ENCODE results near the gene RHNO1.

The RHNO1 gene

GRCh38 chr12:2851931-2852330 lies 25.1 kb upstream of the RHNO1 start:
- TF ChIP-seq GATA2 (IDR thresholded peaks at IDR 0.05; ENCODE audit: low read depth, low read length) = no peak
- no peak for TF ChIP-seq GATA3 (IDR thresholded peaks at IDR 0.05; ENCODE audit: low read depth, low read length)

- no peak for TF ChIP-seq GATA2 (IDR thresholded peaks at IDR 0.05; ENCODE audit: low read depth, low read length)
Measured at GRCh38 chr12:2853626-2854025, 23.4 kb upstream of the RHNO1 start.

GRCh38 chr12:2854669-2855453 lies 22.2 kb upstream of the RHNO1 start:
- no peak for TF ChIP-seq GATA3 (IDR thresholded peaks at IDR 0.05; ENCODE audit: low read depth, low read length)
- TF ChIP-seq GATA2 (IDR thresholded peaks at IDR 0.05; ENCODE audit: low read depth, low read length) = no peak

- TF ChIP-seq GATA3 (IDR thresholded peaks at IDR 0.05; ENCODE audit: low read depth, low read length) = no peak
- no peak for TF ChIP-seq GATA2 (IDR thresholded peaks at IDR 0.05; ENCODE audit: low read depth, low read length)
Measured at GRCh38 chr12:2855546-2855945, 21.5 kb upstream of the RHNO1 start.

GRCh38 chr12:2856051-2856450 lies 21.0 kb upstream of the RHNO1 start:
- TF ChIP-seq GATA2 (IDR thresholded peaks at IDR 0.05; ENCODE audit: low read depth, low read length) (no peak), GATA3 (IDR thresholded peaks at IDR 0.05; ENCODE audit: low read depth, low read length) (no peak)

GRCh38 chr12:2857021-2857431 lies 20.0 kb upstream of the RHNO1 start, which contains the start of gene TEX52:
TEX52 (minus strand) TSS chr12:2857039; CDS start chr12:2857026, 13 bp downstream.
- TF ChIP-seq GATA3 (IDR thresholded peaks at IDR 0.05; ENCODE audit: low read depth, low read length) (no peak), GATA2 (IDR thresholded peaks at IDR 0.05; ENCODE audit: low read depth, low read length) (no peak)

GRCh38 chr12:2857576-2857975 lies 19.4 kb upstream of the RHNO1 start:
- TF ChIP-seq GATA3 (IDR thresholded peaks at IDR 0.05; ENCODE audit: low read depth, low read length) (no peak), GATA2 (IDR thresholded peaks at IDR 0.05; ENCODE audit: low read depth, low read length) (no peak)

GRCh38 chr12:2858334-2858733 lies 18.7 kb upstream of the RHNO1 start:
- no peak for TF ChIP-seq GATA2 (IDR thresholded peaks at IDR 0.05; ENCODE audit: low read depth, low read length)
- TF ChIP-seq GATA3 (IDR thresholded peaks at IDR 0.05; ENCODE audit: low read depth, low read length) = no peak

- no peak for TF ChIP-seq GATA3 (IDR thresholded peaks at IDR 0.05; ENCODE audit: low read depth, low read length)
- no peak for TF ChIP-seq GATA2 (IDR thresholded peaks at IDR 0.05; ENCODE audit: low read depth, low read length)
Measured at GRCh38 chr12:2858944-2859421, 18.0 kb upstream of the RHNO1 start.

- no peak for TF ChIP-seq GATA2 (IDR thresholded peaks at IDR 0.05; ENCODE audit: low read depth, low read length)
- TF ChIP-seq GATA3 (IDR thresholded peaks at IDR 0.05; ENCODE audit: low read depth, low read length) = no peak
Measured at GRCh38 chr12:2860170-2860569, 16.9 kb upstream of the RHNO1 start.

- TF ChIP-seq GATA2 (IDR thresholded peaks at IDR 0.05; ENCODE audit: low read depth, low read length) (no peak), GATA3 (IDR thresholded peaks at IDR 0.05; ENCODE audit: low read depth, low read length) (no peak)
Measured at GRCh38 chr12:2862876-2863275, 14.1 kb upstream of the RHNO1 start.

GRCh38 chr12:2864198-2864597 lies 12.8 kb upstream of the RHNO1 start:
- TF ChIP-seq GATA2 (IDR thresholded peaks at IDR 0.05; ENCODE audit: low read depth, low read length) (no peak), GATA3 (IDR thresholded peaks at IDR 0.05; ENCODE audit: low read depth, low read length) (no peak)

- TF ChIP-seq GATA2 (IDR thresholded peaks at IDR 0.05; ENCODE audit: low read depth, low read length) (no peak), GATA3 (IDR thresholded peaks at IDR 0.05; ENCODE audit: low read depth, low read length) (no peak)
Measured at GRCh38 chr12:2876431-2877046, 484 bp upstream of the RHNO1 start.

- no peak for TF ChIP-seq GATA3 (IDR thresholded peaks at IDR 0.05; ENCODE audit: low read depth, low read length)
- no peak for TF ChIP-seq GATA2 (IDR thresholded peaks at IDR 0.05; ENCODE audit: low read depth, low read length)
Measured at GRCh38 chr12:2877953-2878732, 1.1 kb downstream of the RHNO1 start.
